ENCODE results near the gene HTRA1. TPM values are rescaled to one million over a fixed set of nuclear protein-coding genes. Genes with fewer than 3 reads are reported as not detected.

Gene HTRA1
- total and polyA plus RNA-seq, 9 of the 15 experiments (the other 6 are each of a cell fraction or from before 2014, with no cell fraction given) = 0.06 to 0.16 (median 0.13) TPM; not detected in 5

- TF ChIP-seq RBM17 (IDR thresholded peaks at IDR 0.05; ENCODE audit: borderline replicate concordance, low read depth, low read length) (no peak), CREB3L1 (IDR thresholded peaks at IDR 0.05; ENCODE audit: borderline replicate concordance, low read depth) (no peak), HEY1 (CRISPR knock-in tag; IDR thresholded peaks at IDR 0.05; ENCODE audit: borderline replicate concordance) (no peak)
These were observed 84.9 kb downstream of the HTRA1 start (continued) for GRCh38 chr10:122546242-122546641.

DNA sequence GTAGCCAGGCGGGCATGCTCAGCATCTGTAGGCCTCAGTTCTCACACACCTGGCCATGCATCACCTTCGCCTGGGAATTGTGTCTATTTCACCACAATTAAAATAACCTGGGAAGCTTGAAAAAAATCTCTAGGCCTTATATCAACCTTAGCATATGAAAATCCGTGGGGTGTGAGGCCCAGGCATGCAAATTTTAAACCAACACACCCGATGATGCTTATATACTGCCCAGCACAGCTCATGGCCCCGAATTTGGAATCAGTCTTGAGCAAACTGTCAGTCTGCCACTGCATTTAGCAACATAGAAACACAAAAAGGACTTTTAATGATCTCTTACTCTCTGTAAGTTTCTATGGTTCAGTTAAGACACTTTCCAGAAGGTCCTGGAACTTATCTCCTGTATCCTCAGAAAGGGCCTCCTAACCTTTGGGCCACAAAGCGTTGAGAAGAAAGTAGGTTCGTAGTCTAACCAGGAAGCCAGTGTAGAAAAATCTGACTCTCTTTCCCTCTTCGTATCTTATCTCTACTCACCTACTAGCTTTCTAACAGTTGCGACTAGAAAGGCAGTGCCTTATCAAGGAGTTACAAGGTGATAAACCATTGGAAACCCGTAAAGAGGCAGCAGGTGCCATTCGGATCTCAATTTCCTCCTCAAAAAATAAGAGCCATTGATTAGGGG is 87.2 kb downstream of the HTRA1 start:
- CTCF ChIA-PET (ENCODE audit: low intra/inter-chr PET ratio) = no interaction called here
- POLR2A ChIA-PET = no interaction called here
- Histone ChIP-seq H3K9me3 (replicated peaks; ENCODE audit: control insufficient read depth, insufficient read depth, low read depth, low read length) (no peaks in the 10 kb centered on the region), H3K9me1 (ENCODE audit: control insufficient read depth, insufficient read depth, low read length) (no peaks in the 10 kb centered on the region), H3K4me2 (ENCODE audit: insufficient read depth, low read length) (no peak overlapping the region), H3K27ac (ENCODE audit: extremely low read depth, low read depth, low read length) (no peak overlapping the region), H2AFZ (ENCODE audit: low read depth, low read length) (no peak overlapping the region), H3K27me3 (ENCODE audit: control insufficient read depth in 2 of 2, insufficient read depth in 2 of 2, low read length in 2 of 2) (peaks cover 0 to 7% of the 10 kb centered on the region in 2 experiments; a peak in 1 of 5 replicates), H3K36me3 (ENCODE audit: control insufficient read depth, insufficient read depth, low read length) (no peaks in the 10 kb centered on the region), H4K20me1 (replicated peaks; ENCODE audit: control insufficient read depth, insufficient read depth, low read length) (no peaks in the 10 kb centered on the region), H3K9ac (ENCODE audit: insufficient read depth in 1 of 2, low read depth in 2 of 2, low read length in 2 of 2) (no peak overlapping the region), H3K79me2 (ENCODE audit: control insufficient read depth, insufficient read depth, low read length) (no peaks in the 10 kb centered on the region), H3K4me1 (replicated peaks in 1 of 2; ENCODE audit: control insufficient read depth in 2 of 2, insufficient read depth in 2 of 2, low read length in 2 of 2) (no peaks in the 10 kb centered on the region), H3K4me3 (no peak overlapping the region)
- DNase-seq (ENCODE audit: extremely low read depth in 1 of 4, low spot score in 3 of 4) (no peak), FAIRE-seq (no peak), ATAC-seq (no peak)
- no TSS peak for BruUV-seq (replicated peaks)
- 1% methylated on average over 11 of the region's 11 CpGs for WGBS (ENCODE audit: insufficient coverage, low coverage, missing lambda C conversion rate)
- in situ Hi-C loops (cut with MboI) (no loop called here), intact Hi-C loops (cut with micrococcal nuclease) (no loop called here)
- TF ChIP-seq, protein P1, sequence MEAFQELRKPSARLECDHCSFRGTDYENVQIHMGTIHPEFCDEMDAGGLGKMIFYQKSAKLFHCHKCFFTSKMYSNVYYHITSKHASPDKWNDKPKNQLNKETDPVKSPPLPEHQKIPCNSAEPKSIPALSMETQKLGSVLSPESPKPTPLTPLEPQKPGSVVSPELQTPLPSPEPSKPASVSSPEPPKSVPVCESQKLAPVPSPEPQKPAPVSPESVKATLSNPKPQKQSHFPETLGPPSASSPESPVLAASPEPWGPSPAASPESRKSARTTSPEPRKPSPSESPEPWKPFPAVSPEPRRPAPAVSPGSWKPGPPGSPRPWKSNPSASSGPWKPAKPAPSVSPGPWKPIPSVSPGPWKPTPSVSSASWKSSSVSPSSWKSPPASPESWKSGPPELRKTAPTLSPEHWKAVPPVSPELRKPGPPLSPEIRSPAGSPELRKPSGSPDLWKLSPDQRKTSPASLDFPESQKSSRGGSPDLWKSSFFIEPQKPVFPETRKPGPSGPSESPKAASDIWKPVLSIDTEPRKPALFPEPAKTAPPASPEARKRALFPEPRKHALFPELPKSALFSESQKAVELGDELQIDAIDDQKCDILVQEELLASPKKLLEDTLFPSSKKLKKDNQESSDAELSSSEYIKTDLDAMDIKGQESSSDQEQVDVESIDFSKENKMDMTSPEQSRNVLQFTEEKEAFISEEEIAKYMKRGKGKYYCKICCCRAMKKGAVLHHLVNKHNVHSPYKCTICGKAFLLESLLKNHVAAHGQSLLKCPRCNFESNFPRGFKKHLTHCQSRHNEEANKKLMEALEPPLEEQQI (IDR thresholded peaks at IDR 0.05) = no peak

All from K562 (cell line).